HepG2 (cell line): ENCODE results near the gene FGD5. TPM values are rescaled to one million over a fixed set of nuclear protein-coding genes. Genes with fewer than 3 reads are reported as not detected.

ENCODE experiments used
- ATAC-seq: fragments of 200-7000 bp; cut with Tn5 transposase; 3 replicates; pipeline ENCODE4 v1.9.1; 2020; ENCODE audit warnings: mild to moderate bottlenecking, moderate library complexity
- BruUV-seq: library from RNA; stranded (reverse); fragments of 400-500 nt; replicated peaks from 2 replicates; lab custom pipeline; 2021; lab: Mats Ljungman, UMichigan
- CTCF ChIA-PET: fragments of 300-600 bp; formaldehyde crosslinking; extraction: SDS; loops from one replicate; lab custom pipeline; 2021; ENCODE audit warnings: low total read pairs, inconsistent platforms, low intra/inter-chr PET ratio; lab: Yijun Ruan, JAX
- POLR2A ChIA-PET: fragments of 350-600 bp; sonication (Branson Sonifier 250); formaldehyde crosslinking; loops from one replicate; lab custom pipeline; 2020; ENCODE audit warnings: antibody characterized with exemption, inconsistent platforms; lab: Yijun Ruan, JAX
- DNase-seq: peaks from one replicate; pipeline ENCODE4 v3.0.0-alpha.2; 2015; ENCODE audit warnings: low spot score
- FAIRE-seq: peaks from 3 replicates; lab custom pipeline; 2011; peaks lifted over from hg19 to GRCh38; lab: Jason Lieb, UNC
- H2AFZ ChIP-seq: one replicate; pipeline ENCODE4 v1.6.1; 2011; ENCODE audit warnings: low read length, inconsistent platforms
- H3K27ac ChIP-seq: fragments of 300-600 bp; 3 replicates; pipeline ENCODE4 v1.8.0; 2011; ENCODE audit warnings: mixed run types, mild to moderate bottlenecking, mixed read lengths, low read length, inconsistent platforms; ENCODE audit not compliant: insufficient read depth; ENCODE audit errors: extremely low read length
- H3K27me3 ChIP-seq, 2 experiments: fragments of 200-600 bp in 1 of 2; 2 replicates in 1 of 2; 3 replicates in 1 of 2; pipeline versions ENCODE4 v1.6.0 to v1.8.0; 2011; ENCODE audit warnings: low read length in 2 of 2, mild to moderate bottlenecking in 2 of 2, moderate library complexity in 2 of 2, inconsistent platforms in 1 of 2; ENCODE audit not compliant: insufficient read depth in 2 of 2, control insufficient read depth in 1 of 2
- H3K36me3 ChIP-seq, 2 experiments: fragments of 200-600 bp in 1 of 2; replicated peaks in 1 of 2; 2 replicates in 1 of 2; 3 replicates in 1 of 2; pipeline versions ENCODE4 v1.5.1 to v1.8.0; 2011; ENCODE audit warnings: low read length in 2 of 2, inconsistent platforms in 1 of 2; ENCODE audit not compliant: insufficient read depth in 2 of 2, control insufficient read depth in 1 of 2
- H3K4me1 ChIP-seq: 2 replicates; pipeline ENCODE4 v1.5.1; 2012; ENCODE audit warnings: low read length, inconsistent platforms; ENCODE audit not compliant: insufficient read depth
- H3K4me2 ChIP-seq: 2 replicates; pipeline ENCODE4 v1.6.0; 2011; ENCODE audit warnings: low read depth, low read length, inconsistent platforms
- H3K4me3 ChIP-seq, 3 experiments: fragments of 200-600 bp in 1 of 3; sonication (generic), shearing (Covaris generic) in 1 of 3; replicated peaks in 1 of 3; 2 replicates each; pipeline ENCODE4 v1.5.1; 2011 to 2016; ENCODE audit warnings: low read length in 3 of 3, inconsistent platforms in 2 of 3, low read depth in 2 of 3, mild to moderate bottlenecking in 2 of 3, control low read depth in 1 of 3, mixed read lengths in 1 of 3; ENCODE audit not compliant: insufficient read depth in 1 of 3
- H3K79me2 ChIP-seq: one replicate; pipeline ENCODE4 v1.6.1; 2011; ENCODE audit warnings: low read length, inconsistent platforms; ENCODE audit not compliant: insufficient read depth
- H3K9ac ChIP-seq: 2 replicates; pipeline ENCODE4 v1.6.0; 2011; ENCODE audit warnings: mild to moderate bottlenecking, low read depth, low read length, inconsistent platforms; ENCODE audit not compliant: insufficient read depth
- H3K9me3 ChIP-seq: 2 replicates; pipeline ENCODE4 v1.5.1; 2012; ENCODE audit warnings: mild to moderate bottlenecking, low read length
- H4K20me1 ChIP-seq: 2 replicates; pipeline ENCODE4 v1.6.0; 2011; ENCODE audit warnings: inconsistent platforms, mild to moderate bottlenecking, low read length, moderate library complexity; ENCODE audit not compliant: insufficient read depth
- ARID3A ChIP-seq: IDR thresholded peaks from 2 replicates; pipeline ENCODE4 v1.6.1; 2012; ENCODE audit warnings: low read depth, low read length, improper control_type of control experiment
- ELF1 ChIP-seq: sonication (generic); formaldehyde crosslinking; IDR thresholded peaks from 2 replicates; pipeline ENCODE4 v1.4.0; 2020; ENCODE audit warnings: missing genetic modification reagents
- FOXP4 ChIP-seq: sonication (generic); formaldehyde crosslinking; IDR thresholded peaks from 2 replicates; pipeline ENCODE4 v1.4.0; 2020; ENCODE audit warnings: missing genetic modification reagents
- MYC ChIP-seq: sonication (generic); formaldehyde crosslinking; IDR thresholded peaks from 2 replicates; pipeline ENCODE4 v1.9.0; 2021; ENCODE audit warnings: missing genetic modification reagents, borderline replicate concordance
- SIX1 ChIP-seq: sonication (generic); formaldehyde crosslinking; IDR thresholded peaks from 2 replicates; pipeline ENCODE4 v1.4.0; 2020; ENCODE audit warnings: missing genetic modification reagents, borderline replicate concordance
- ZMYM4 ChIP-seq: sonication (generic); formaldehyde crosslinking; IDR thresholded peaks from 2 replicates; pipeline ENCODE4 v1.8.1; 2023; ENCODE audit warnings: mild to moderate bottlenecking, missing genetic modification reagents
- ZNF850 ChIP-seq: sonication (generic); formaldehyde crosslinking; conservative IDR thresholded peaks from 2 replicates; pipeline ENCODE4 v1.9.0; 2021; ENCODE audit warnings: mild to moderate bottlenecking, missing genetic modification reagents
- WGBS: methylation state at CpG from one replicate; pipeline ENCODE4 v1.1.6; 2017; ENCODE audit warnings: low lambda C conversion rate; 5-methylcytosine and 5-hydroxymethylcytosine counted together
- in situ Hi-C: cut with HindIII; loops from 2 replicates; pipeline ENCODE4 v1.10.0; 2017; ENCODE audit warnings: low pct_unique_long_range_greater_than_20kb; ENCODE audit not compliant: extremely low pct_ligation_motif_present
- intact Hi-C: fragments of 100-400 bp; cut with micrococcal nuclease; formaldehyde crosslinking; loops from one replicate; pipeline ENCODE4 v1.10.0; 2022; ENCODE audit not compliant: unreplicated experiment
- polyA plus RNA-seq, 8 experiments: library from polyadenylated mRNA; depleted of rRNA in 3 of 8; stranded (reverse) in 7 of 8; unstranded in 1 of 8; fragments of >200 nt; fragmentation: Illumina TruSeq in 4 of 8; extraction: Trizol in 4 of 8; gene quantifications; 2 replicates each; pipeline versions ENCODE4 v1.2.1 to v1.2.3, GENCODE V29; 2011 to 2016; ENCODE audit warnings: low read depth in 4 of 8, missing spikeins in 1 of 8, mixed read lengths in 1 of 8; ENCODE audit not compliant: insufficient read depth in 1 of 8
- total RNA-seq, 5 experiments: library from RNA; depleted of rRNA; stranded (reverse); fragments of >200 nt; fragmentation: Illumina TruSeq; extraction: Trizol; gene quantifications; 2 replicates each; pipeline ENCODE4 v1.2.3, GENCODE V29; 2016; ENCODE audit warnings: low read depth in 1 of 5
- TF ChIP-seq, protein P1 (sequence below): sonication (generic); formaldehyde crosslinking; IDR thresholded peaks from 2 replicates; pipeline ENCODE4 v1.4.0; 2020; ENCODE audit warnings: missing genetic modification reagents
- TF ChIP-seq, protein P2 (sequence below): sonication (generic); formaldehyde crosslinking; IDR thresholded peaks from 2 replicates; pipeline ENCODE4 v1.5.0; 2020; ENCODE audit warnings: missing genetic modification reagents

The FGD5 gene
- total and polyA plus RNA-seq, 2 of the 13 experiments (the other 11 are each of a cell fraction or from before 2014, with no cell fraction given) = 0.17 TPM; not detected in 1

DNA sequence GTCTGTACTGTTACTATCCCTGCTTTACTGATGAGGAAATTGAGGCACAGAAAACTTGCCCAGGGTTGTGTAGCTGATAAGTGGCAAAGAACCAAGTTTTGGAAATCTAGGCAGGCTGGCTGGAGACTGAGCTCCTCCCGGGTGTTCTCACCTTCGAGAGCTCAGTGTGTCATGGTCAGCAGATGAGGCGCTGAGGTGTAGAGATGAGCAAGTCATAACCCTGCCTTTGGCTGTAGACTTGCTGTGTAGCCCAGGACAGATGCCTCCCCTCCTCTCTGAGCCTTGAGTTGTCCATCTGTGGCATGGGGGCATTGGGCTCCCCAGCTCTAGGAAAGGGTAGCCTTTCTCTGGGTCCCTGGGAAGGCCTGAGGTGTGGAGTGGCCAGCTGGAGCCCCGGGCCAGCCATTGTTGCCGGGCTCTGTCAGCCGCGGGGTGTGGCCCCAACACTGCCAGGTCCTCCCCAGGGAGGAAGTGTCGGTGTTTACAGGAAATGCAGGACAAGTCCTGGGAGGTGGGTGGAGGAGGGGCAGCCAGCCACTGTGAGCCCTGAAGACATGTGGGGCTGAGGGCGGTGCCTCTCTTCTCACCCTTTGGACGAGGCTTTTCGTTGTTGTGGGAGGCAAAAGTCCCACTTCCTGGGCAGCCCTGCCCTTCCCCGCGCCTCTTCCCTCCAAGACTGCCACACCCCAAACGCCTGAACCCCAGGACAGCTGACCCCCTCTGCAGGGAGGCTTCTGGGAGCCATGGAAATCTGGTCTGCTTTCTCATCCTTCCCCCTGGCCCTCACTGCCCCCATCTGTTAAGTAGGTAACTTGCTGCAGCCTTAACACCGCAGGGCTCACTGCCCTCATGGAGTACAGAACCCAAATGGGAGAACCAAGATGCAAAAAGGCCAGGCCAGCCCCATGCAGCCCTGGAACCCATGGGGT lies 29.1 kb downstream of the FGD5 start:
- no peak for FAIRE-seq
- H3K79me2 ChIP-seq = no peaks in the 10 kb centered on the region
- WGBS = 42% methylated on average over 8 of the region's 15 CpGs
- no peaks in the 10 kb centered on the region for H4K20me1 ChIP-seq
- H3K4me2 ChIP-seq = peak overlapping the region; percentile 36; the same call in 1 of the 2 replicates
- no peaks in the 10 kb centered on the region for H3K36me3 ChIP-seq
- ATAC-seq = peak; percentile 48
- DNase-seq = no peak
- in situ Hi-C loops (no loop called here), intact Hi-C loops (no loop called here)
- no peaks in the 10 kb centered on the region for H3K9me3 ChIP-seq
- H3K4me3 ChIP-seq = no peak overlapping the region; a peak in 1 of 6 replicates
- ChIA-PET CTCF (no interaction called here), POLR2A (no interaction called here)
- H3K27me3 ChIP-seq = peaks cover 6 to 25% of the 10 kb centered on the region in 2 experiments; a peak in 4 of 5 replicates
- BruUV-seq = no TSS peak
- H3K27ac ChIP-seq = no peak overlapping the region
- no peak overlapping the region for H3K9ac ChIP-seq
- H3K4me1 ChIP-seq = peaks cover 6% of the 10 kb centered on the region; the same call in 1 of the 2 replicates
- no peak overlapping the region for H2AFZ ChIP-seq
- TF ChIP-seq, protein P1, sequence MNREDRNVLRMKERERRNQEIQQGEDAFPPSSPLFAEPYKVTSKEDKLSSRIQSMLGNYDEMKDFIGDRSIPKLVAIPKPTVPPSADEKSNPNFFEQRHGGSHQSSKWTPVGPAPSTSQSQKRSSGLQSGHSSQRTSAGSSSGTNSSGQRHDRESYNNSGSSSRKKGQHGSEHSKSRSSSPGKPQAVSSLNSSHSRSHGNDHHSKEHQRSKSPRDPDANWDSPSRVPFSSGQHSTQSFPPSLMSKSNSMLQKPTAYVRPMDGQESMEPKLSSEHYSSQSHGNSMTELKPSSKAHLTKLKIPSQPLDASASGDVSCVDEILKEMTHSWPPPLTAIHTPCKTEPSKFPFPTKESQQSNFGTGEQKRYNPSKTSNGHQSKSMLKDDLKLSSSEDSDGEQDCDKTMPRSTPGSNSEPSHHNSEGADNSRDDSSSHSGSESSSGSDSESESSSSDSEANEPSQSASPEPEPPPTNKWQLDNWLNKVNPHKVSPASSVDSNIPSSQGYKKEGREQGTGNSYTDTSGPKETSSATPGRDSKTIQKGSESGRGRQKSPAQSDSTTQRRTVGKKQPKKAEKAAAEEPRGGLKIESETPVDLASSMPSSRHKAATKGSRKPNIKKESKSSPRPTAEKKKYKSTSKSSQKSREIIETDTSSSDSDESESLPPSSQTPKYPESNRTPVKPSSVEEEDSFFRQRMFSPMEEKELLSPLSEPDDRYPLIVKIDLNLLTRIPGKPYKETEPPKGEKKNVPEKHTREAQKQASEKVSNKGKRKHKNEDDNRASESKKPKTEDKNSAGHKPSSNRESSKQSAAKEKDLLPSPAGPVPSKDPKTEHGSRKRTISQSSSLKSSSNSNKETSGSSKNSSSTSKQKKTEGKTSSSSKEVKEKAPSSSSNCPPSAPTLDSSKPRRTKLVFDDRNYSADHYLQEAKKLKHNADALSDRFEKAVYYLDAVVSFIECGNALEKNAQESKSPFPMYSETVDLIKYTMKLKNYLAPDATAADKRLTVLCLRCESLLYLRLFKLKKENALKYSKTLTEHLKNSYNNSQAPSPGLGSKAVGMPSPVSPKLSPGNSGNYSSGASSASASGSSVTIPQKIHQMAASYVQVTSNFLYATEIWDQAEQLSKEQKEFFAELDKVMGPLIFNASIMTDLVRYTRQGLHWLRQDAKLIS = no peak
- no peak for TF ChIP-seq SIX1 (CRISPR knock-in tag)
- no peak for TF ChIP-seq MYC
- TF ChIP-seq ZMYM4 (CRISPR knock-in tag) = no peak
- no peak for TF ChIP-seq ARID3A
- 0 out of 2 replicates have a peak, but pooled peaks have one; percentile 21 for TF ChIP-seq ELF1 (CRISPR knock-in tag)
- no peak for TF ChIP-seq ZNF850
- TF ChIP-seq, protein P2, sequence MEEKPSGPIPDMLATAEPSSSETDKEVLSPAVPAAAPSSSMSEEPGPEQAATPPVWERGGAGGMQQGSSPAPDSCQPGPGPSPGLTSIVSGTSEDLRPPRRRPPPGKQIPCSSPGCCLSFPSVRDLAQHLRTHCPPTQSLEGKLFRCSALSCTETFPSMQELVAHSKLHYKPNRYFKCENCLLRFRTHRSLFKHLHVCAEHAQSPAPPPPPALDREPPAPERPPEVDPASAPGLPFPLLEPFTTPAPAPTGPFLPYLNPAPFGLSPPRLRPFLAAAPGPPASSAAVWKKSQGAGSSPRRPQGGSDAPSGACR (CRISPR knock-in tag) = no peak
- 0 out of 2 replicates have a peak, but pooled peaks have one; percentile 48 for TF ChIP-seq FOXP4 (CRISPR knock-in tag)
